SK-N-MC (cell line): ENCODE data around the gene GTF2F2.
"Not testable (repeated sequence)": the region's sequence is repeated elsewhere in the genome, so short reads cannot be mapped to it uniquely, and the experiment has no call there.

Experiments
- DNase-seq: peaks from one replicate; pipeline ENCODE4 v3.0.0-alpha.2; 2011; ENCODE audit warnings: low read depth, low spot score
- H3K27ac ChIP-seq: fragments of 200-600 bp; sonication (generic); 2 replicates; pipeline ENCODE4 v1.5.1; 2016; ENCODE audit warnings: mixed run types
- H3K36me3 ChIP-seq: fragments of 200-600 bp; sonication (generic); 2 replicates; pipeline ENCODE4 v1.6.1; 2017; ENCODE audit warnings: antibody characterized with exemption, low read length, mixed read lengths; ENCODE audit not compliant: insufficient read depth
- H3K4me3 ChIP-seq: fragments of 200-600 bp; sonication (generic); 2 replicates; pipeline ENCODE4 v1.5.1; 2016
- H3K9ac ChIP-seq: fragments of 200-600 bp; sonication (generic); 2 replicates; pipeline ENCODE4 v1.8.0; 2017; ENCODE audit warnings: mixed run types, mixed read lengths; ENCODE audit not compliant: insufficient read length
- H3K9me3 ChIP-seq: fragments of 200-600 bp; sonication (generic); 2 replicates; pipeline ENCODE4 v1.6.1; 2017; ENCODE audit warnings: low read depth, mild to moderate bottlenecking, antibody characterized with exemption, low read length, moderate library complexity, mixed read lengths
- EZH2 ChIP-seq: fragments of 200-600 bp; sonication (generic); IDR thresholded peaks from one replicate; pipeline ENCODE4 v1.6.1; 2017; ENCODE audit warnings: antibody characterized with exemption
- FOXP2 ChIP-seq: optimal IDR thresholded peaks from 2 replicates; pipeline ENCODE3; 2011; ENCODE audit warnings: mild to moderate bottlenecking, moderate library complexity; ENCODE audit not compliant: insufficient read depth; ENCODE audit errors: extremely low read length, control extremely low read depth
- POLR2AphosphoS5 ChIP-seq: IDR thresholded peaks from 2 replicates; pipeline ENCODE4 v1.6.1; 2012; ENCODE audit warnings: mild to moderate bottlenecking, low read depth, low read length, borderline replicate concordance

The GTF2F2 gene

DNA sequence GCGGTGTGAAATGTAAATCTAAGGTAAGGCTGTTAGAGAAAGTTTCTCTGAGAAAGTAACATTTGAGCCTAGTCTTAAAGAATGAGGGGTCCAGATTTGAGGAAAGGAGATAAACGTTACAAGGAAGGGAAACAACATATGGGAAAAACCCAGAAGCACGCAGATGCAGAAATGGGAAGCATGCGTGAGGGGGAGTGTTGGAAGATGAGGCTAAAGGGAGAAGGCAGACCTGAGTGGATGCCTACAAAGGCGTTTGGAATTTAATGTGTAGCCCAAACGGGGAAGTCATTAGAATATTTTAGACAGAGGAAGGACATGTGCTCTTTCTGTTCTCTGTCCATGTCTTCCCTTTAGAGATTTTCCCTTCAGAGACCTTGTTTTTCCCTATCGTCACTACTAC, 159.7 kb downstream of the GTF2F2 start:
- DNase-seq, result no peak
- Histone ChIP-seq H3K36me3 (peaks cover 18% of the 10 kb centered on the region; the same call in 1 of the 2 replicates), H3K4me3 (no peak overlapping the region), H3K9ac (no peak overlapping the region), H3K27ac (no peak overlapping the region), H3K9me3 (no peaks in the 10 kb centered on the region)
- TF ChIP-seq EZH2, result no peak
- no peak for TF ChIP-seq POLR2AphosphoS5
- TF ChIP-seq FOXP2, result no peak

DNA sequence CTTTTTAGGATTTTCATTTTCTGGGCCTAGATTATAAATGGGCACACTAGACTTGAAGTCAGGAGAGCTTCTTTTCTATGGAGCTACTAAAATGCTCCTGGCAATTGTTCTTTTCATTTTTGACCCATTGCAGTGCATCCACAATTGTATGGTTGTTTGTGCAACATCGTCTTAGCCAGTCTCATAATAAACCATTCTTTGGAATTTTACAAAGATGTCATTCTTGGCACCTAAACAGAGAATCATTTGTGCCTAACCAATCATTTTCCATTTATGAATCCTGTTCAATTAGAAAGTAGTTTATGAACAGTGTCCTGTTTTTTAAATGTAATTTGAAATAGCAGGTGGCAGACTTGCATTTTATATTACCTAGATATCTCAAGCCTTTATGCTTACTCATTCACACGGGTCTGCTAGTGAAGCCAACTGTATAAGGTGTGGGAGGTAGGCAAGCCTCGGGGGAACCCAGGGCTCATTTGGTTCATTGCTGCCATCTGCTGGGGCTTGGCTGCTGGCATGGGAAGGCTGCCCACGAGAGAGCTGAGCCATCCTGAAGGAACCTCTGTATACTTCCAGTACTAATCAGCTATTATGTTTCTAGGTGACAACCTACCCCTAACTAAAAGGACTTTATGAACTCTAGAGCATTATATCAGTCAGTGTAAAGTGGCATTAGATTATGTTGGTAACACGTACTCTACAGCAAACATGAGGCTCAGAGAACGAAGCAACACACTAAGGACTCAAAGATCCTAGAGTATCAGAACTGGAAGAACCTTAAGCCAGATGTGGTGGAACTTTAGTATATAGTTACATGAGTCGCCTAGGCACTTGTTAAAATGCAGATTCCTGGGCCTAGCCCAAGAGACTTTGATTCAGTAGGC, 160.7 kb downstream of the GTF2F2 start:
- no peak for DNase-seq
- H3K36me3 ChIP-seq, result peaks cover 21% of the 10 kb centered on the region; the same call in 1 of the 2 replicates
- no peak overlapping the region for H3K4me3 ChIP-seq
- H3K9me3 ChIP-seq, result no peaks in the 10 kb centered on the region
- TF ChIP-seq EZH2 (no peak), FOXP2 (no peak), POLR2AphosphoS5 (no peak)
- H3K9ac ChIP-seq, result no peak overlapping the region
- no peak overlapping the region for H3K27ac ChIP-seq

GRCh38 chr13:45282994-45283393, 162.7 kb downstream of the GTF2F2 start:
- H3K36me3 ChIP-seq, result peaks cover 18% of the 10 kb centered on the region; the same call in 1 of the 2 replicates

GRCh38 chr13:45289936-45290563, 169.7 kb downstream of the GTF2F2 start:
- no peak overlapping the region for H3K4me3 ChIP-seq
- no peak overlapping the region for H3K27ac ChIP-seq
- H3K36me3 ChIP-seq, result peaks cover 7% of the 10 kb centered on the region; the same call in 1 of the 2 replicates
- no peak overlapping the region for H3K9ac ChIP-seq
- H3K9me3 ChIP-seq, result no peaks in the 10 kb centered on the region
- DNase-seq, result no peak
- TF ChIP-seq FOXP2 (no peak), EZH2 (no peak), POLR2AphosphoS5 (no peak)

More at GRCh38 chr13:45282994-45283393, 162.7 kb downstream of the GTF2F2 start:
- TF ChIP-seq FOXP2 (no peak), POLR2AphosphoS5 (no peak), EZH2 (no peak)
- H3K9ac ChIP-seq, result no peak overlapping the region
- no peaks in the 10 kb centered on the region for H3K9me3 ChIP-seq
- DNase-seq, result no peak
- H3K4me3 ChIP-seq, result no peak overlapping the region
- 0 out of 2 replicates have a peak overlapping the region, but pooled peaks have one; percentile 19 for H3K27ac ChIP-seq

- DNase-seq, result no peak
- no peak overlapping the region for H3K27ac ChIP-seq
- H3K4me3 ChIP-seq, result no peak overlapping the region
- H3K36me3 ChIP-seq, result peaks cover 5% of the 10 kb centered on the region; the same call in 1 of the 2 replicates
- no peak for TF ChIP-seq POLR2AphosphoS5
- TF ChIP-seq FOXP2, result no peak
- TF ChIP-seq EZH2, result no peak
- no peaks in the 10 kb centered on the region for H3K9me3 ChIP-seq
- H3K9ac ChIP-seq, result no peak overlapping the region
These were observed 171.9 kb downstream of the GTF2F2 start for GRCh38 chr13:45292176-45292575.

DNA sequence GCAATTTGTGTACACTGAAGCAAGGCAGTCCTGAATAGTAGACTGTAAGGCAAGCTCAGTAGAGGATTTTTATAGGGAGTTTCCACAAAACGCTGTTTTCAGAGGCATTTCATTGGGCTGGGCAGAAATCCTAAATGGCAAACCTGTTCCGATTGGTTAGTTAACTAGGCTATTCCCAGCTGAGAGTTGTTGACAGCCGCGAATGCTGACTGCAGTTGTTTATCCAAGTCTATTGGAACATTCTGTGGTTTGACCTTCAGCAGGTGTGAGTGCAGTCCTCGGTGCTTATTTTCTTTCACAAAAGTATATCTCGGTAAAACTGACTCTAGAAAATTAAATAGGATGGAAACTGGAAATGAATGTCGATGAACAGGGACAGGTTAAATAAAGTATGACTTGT, 175.2 kb downstream of the GTF2F2 start:
- TF ChIP-seq POLR2AphosphoS5 (no peak), EZH2 (no peak), FOXP2 (no peak)
- no peak for DNase-seq
- Histone ChIP-seq H3K9me3 (no peaks in the 10 kb centered on the region), H3K9ac (no peak overlapping the region), H3K27ac (no peak overlapping the region), H3K36me3 (no peaks in the 10 kb centered on the region), H3K4me3 (no peak overlapping the region)

DNA sequence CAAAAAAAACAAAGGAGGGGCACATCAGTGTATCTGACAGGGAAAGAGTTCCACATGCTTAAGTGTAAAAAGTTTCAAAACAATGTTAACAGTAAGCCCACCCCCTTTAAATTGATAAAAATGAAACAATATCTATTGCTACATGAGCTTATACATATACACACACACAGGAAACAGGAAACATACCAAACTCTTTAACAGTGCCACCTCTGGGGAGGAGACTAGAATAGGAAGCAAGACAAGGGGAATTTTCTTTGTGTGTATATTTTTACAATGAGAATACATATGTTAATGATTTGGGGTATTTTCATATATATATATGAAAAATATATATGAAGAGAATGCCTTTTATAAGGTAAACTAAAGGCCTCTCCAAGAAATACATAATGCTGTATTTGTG, 175.9 kb downstream of the GTF2F2 start:
- TF ChIP-seq FOXP2 (no peak), EZH2 (no peak), POLR2AphosphoS5 (no peak)
- Histone ChIP-seq H3K36me3 (no peaks in the 10 kb centered on the region), H3K9ac (no peak overlapping the region), H3K27ac (no peak overlapping the region), H3K4me3 (no peak overlapping the region), H3K9me3 (no peaks in the 10 kb centered on the region)
- no peak for DNase-seq

GRCh38 chr13:45297456-45298205, 177.3 kb downstream of the GTF2F2 start:
- Histone ChIP-seq H3K4me3 (no peak overlapping the region), H3K27ac (no peak overlapping the region), H3K36me3 (no peaks in the 10 kb centered on the region), H3K9ac (no peak overlapping the region), H3K9me3 (no peaks in the 10 kb centered on the region)
- DNase-seq, result no peak
- no peak for TF ChIP-seq EZH2
- no peak for TF ChIP-seq FOXP2
- TF ChIP-seq POLR2AphosphoS5, result no peak

DNA sequence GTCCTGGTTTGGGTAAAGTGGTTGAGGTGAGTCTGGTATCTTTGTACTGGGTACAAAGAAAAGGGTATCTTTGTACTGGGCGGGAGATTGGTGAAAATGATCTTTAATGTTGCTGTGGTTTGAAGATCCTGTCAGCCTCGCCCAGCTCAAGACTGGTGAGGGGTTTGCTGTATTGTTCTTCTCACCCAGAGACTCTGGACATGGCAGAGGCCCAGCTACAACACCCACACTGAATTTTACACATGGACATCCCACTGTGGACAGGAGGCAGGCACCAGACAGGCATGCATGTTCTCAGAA, 177.8 kb downstream of the GTF2F2 start:
- Histone ChIP-seq H3K4me3 (no peak overlapping the region), H3K36me3 (no peaks in the 10 kb centered on the region), H3K9ac (no peak overlapping the region), H3K27ac (no peak overlapping the region), H3K9me3 (no peaks in the 10 kb centered on the region)
- TF ChIP-seq FOXP2 (no peak), POLR2AphosphoS5 (no peak), EZH2 (no peak)
- no peak for DNase-seq

DNA sequence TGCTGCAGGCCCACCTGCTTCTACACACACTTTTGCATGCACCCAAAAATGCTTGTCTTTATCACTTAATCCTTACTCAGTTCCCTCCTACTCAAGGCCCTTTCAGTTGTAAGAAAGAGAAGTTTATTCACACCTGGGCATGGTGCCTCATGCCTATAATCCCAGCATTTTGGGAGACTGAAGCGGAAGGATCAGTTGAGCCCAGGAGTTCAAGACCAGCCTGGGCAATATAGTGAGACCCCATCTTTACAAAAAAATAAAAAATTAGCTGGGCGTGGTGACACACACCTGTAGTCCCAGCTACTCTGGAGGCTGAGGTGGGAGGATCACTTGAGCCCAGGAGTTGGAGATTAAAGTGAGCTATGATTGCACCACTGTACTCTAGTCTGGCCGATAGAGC, 178.2 kb downstream of the GTF2F2 start:
- not testable (repeated sequence) for H3K9ac ChIP-seq, H3K4me3 ChIP-seq, H3K9me3 ChIP-seq, DNase-seq, H3K36me3 ChIP-seq, H3K27ac ChIP-seq
